ENCODE measurements around the gene MRPL51.

GRCh38 chr12:6460751-6461371 is 32.2 kb downstream of the MRPL51 start:
- TF ChIP-seq AFF4 (CRISPR knock-in tag; IDR thresholded peaks at IDR 0.05) (no peak), CTCF (IDR thresholded peaks at IDR 0.05 in 2 of 3, conservative IDR thresholded peaks at IDR 0.05 in 1 of 3; ENCODE audit: insufficient read depth in 2 of 3, low read depth in 1 of 3, low read length in 3 of 3) (no peak), CBX8 (IDR thresholded peaks at IDR 0.05; ENCODE audit: borderline replicate concordance, extremely low read depth, low read depth, low read length, poor library complexity, severe bottlenecking) (no peak), ELF1 (tag; IDR thresholded peaks at IDR 0.05) (no peak), PCBP1 (IDR thresholded peaks at IDR 0.05; ENCODE audit: low read depth, low read length, poor library complexity, severe bottlenecking) (no peak), SMAD2 (IDR thresholded peaks at IDR 0.05; ENCODE audit: low read depth, low read length) (no peak), SAP30 (IDR thresholded peaks at IDR 0.05; ENCODE audit: borderline replicate concordance, insufficient read depth, low read depth, low read length, poor library complexity, severe bottlenecking) (no peak), ZNF23 (CRISPR knock-in tag; IDR thresholded peaks at IDR 0.05) (no peak), TAF1 (IDR thresholded peaks at IDR 0.05; ENCODE audit: control insufficient read depth, extremely low read depth, insufficient read depth, low read length, severe bottlenecking) (no peak), PURB (CRISPR knock-in tag; IDR thresholded peaks at IDR 0.05; ENCODE audit: low read depth) (no peak), ZNF431 (CRISPR knock-in tag; IDR thresholded peaks at IDR 0.05) (no peak), SRSF9 (IDR thresholded peaks at IDR 0.05; ENCODE audit: borderline replicate concordance, low read depth, low read length) (no peak), L3MBTL2 (IDR thresholded peaks at IDR 0.05) (no peak)
